Measurements from ENCODE around the gene TPP1.

TPP1 gene

DNA sequence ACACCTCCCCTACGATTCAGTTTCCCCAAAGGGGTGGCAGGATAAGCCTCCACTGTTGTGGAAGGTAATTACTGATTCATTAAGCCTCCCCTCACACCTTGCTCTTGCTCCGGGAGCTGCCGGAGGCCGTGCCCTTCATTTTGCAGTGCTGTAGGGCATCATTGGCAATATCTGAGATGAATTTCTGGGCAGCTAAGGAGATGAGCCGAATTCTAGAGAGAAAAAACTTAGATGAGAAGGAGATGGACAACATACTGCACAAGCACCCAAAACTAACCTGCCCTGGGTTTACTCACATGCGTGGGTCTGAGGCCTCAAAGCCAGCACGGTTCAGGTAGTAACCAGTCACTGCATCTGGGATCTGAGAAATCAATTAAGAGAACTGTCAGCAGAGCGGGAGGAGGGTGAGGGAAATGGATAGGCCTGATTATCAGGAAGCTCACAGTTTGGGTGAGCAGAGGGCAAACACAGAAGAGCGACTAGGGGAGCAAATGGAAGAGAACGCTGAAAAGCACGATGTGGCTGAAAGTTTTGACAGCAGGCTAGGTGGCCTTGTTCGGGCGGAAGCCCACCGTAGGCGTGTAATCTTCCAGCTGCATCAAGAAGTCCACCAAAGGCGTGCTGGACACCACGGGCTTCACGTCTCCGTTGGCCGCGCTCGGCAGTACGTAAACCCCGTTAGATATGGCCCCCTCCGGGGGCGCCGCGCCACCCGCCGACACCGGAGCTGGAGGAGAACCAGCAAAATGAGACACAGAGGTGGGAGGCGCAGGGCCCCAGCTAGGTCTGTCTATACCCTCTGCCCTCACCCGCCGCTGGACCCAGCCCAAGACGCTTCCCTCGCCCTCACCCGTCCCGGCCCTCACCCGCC is 7.9 kb downstream of the TPP1 start:
- DNase-seq, result no peak

DNA sequence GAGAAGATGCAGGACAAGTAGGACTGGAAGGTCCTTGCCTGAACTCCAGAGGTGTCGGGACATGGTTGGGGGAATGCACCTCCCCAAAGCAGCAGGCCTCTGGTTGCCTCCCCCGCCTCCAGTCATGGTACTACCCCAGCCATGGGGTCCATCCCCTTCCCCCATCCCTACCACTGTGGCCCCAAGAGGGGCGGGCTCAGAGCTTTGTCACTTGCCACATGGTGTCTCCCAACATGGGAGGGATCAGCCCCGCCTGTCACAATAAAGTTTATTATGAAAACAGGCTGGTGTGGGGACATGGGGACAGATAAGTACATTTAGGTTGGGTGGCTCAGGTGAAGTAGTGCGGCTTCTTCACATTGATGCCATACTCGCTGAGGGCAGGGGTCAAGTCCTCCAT is 8.6 kb downstream of the TPP1 start:
- no peak for DNase-seq

DNA sequence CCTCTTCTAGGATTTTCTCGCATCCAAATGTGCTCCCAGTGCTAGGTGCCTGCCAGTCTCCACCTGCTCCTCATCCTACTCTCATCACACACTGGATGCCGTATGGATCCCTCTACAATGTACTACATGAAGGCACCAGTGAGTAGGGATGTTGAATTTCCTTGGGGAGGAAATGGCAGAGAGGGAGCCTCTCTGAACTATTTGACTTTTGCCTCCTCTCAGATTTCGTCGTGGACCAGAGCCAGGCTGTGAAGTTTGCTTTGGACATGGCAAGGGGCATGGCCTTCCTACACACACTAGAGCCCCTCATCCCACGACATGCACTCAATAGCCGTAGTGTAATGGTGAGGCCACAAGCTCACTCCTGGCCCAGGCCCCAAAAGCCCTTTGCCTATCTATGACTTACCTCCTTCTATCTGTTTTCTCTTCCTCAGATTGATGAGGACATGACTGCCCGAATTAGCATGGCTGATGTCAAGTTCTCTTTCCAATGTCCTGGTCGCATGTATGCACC is 9.7 kb downstream of the TPP1 start:
- DNase-seq, result no peak

DNA sequence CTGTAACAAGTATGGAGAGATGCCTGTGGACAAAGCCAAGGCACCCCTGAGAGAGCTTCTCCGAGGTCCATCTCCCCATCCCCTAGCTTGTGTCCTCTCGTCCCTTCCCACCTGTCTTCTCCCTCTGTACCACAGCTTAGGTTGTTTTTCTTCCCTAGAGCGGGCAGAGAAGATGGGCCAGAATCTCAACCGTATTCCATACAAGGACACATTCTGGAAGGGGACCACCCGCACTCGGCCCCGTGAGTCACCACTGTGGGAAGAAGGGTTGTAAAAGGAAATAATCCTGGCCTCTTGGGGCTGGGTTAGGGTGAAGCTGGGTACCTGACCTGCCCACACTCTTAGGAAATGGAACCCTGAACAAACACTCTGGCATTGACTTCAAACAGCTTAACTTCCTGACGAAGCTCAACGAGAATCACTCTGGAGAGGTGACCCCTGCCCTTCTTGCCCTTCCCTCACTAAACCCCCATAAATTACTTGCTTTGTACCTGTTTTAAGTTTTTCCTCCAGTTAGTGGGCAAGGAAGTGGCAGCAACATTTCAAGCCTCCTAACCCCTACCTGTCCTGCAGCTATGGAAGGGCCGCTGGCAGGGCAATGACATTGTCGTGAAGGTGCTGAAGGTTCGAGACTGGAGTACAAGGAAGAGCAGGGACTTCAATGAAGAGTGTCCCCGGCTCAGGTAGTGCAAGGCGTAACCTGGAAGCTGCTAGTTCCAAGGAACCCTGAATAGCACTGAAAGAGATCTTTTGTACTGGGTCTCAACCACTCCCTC is 10.3 kb downstream of the TPP1 start:
- no peak for DNase-seq

DNA sequence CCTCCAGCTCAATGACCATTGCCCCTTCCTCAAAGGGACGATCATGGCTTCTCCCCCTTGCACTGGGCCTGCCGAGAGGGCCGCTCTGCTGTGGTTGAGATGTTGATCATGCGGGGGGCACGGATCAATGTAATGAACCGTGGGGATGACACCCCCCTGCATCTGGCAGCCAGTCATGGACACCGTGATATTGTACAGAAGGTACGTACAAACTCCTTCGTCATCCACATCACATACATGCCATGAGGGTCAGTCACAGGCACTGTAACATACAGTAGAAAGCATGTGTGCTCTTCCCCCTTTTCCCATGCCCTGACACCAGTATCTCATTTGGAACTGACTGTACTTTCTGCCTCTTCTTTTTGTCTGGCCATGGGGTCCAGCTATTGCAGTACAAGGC is 11.2 kb downstream of the TPP1 start:
- no peak for DNase-seq

DNA sequence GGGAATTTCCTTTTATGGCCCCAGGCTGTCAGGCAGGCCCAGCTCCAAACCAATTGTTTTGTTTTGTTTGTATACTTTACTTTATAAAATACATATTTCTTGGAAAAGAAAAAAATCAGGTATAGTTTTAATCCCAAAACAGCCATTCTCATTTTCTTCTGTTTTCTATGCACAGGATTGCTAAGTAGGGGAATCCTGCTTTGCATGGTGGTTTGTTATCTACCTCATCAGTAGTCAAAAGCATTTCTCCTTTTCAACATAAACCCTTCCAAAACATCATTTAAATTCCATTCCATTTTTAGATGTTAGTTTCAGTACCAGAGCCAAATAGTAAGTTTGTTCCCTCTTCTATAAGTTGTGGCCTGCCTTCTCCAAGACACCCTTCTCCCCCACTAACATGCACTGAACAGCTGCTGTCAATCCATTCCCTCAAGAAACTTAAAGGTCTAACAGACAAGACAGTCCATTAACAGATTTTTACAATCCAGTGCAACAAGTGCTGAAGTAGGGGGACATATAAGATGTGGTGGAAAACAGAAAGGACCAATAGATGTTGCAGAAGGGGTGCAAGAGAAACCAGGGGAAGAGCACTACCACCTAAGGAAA is 11.9 kb downstream of the TPP1 start:
- DNase-seq, result no peak

DNA sequence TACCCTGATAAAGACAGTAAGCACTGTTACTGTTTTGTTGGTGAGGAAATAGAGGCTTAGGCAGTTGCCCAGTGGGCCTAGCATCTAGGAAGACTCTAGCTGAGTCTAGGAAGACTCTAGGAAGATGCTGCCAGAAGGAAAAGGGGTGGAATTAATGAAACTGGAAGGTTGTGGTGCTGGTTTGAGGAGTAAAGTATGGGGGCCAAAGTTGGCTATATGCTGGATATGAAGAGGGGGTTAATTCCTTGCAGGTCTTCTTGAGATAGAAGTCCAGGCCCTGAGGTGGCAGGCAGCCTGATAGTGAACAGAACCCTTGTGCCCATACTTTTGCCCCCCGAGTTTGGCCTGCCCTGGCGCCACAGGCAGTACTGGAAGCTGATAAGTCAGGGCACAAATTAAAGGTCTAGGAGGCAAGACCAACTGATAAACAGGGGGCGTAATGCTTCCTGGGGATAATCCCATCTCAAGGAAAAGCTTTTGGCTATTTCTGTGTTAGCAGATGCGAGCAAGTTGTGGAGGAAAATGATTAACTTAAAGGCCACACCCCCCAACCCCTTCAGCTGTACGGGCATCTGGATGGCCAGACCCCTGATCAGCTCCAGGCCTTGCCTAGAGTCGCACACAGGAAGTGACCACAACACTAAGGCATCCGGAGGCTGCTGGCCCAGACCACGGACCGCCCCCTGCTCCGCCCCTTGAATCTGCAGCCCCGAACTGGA is 12.6 kb downstream of the TPP1 start:
- peak; percentile 73 for DNase-seq

DNA sequence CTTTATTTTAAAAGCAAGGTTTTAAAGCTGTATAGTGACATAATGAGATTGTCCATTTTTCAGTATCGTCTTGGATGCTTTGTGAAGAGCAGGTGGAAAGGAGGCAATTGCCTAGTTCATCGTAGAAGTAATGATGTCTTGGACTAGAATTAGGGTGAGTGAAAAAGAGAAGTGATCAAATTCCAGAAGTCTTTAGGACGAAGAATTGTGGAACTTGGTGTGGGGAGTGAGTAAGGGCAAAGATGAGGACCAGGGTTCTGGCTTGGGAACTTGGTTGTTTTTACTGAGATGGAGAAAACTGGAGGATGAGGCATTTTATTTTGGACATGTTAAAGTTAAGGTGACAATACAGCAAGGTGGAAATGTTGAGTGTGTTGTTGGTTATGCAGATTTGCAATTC is 14.4 kb downstream of the TPP1 start:
- peak; percentile 43 for DNase-seq

DNA sequence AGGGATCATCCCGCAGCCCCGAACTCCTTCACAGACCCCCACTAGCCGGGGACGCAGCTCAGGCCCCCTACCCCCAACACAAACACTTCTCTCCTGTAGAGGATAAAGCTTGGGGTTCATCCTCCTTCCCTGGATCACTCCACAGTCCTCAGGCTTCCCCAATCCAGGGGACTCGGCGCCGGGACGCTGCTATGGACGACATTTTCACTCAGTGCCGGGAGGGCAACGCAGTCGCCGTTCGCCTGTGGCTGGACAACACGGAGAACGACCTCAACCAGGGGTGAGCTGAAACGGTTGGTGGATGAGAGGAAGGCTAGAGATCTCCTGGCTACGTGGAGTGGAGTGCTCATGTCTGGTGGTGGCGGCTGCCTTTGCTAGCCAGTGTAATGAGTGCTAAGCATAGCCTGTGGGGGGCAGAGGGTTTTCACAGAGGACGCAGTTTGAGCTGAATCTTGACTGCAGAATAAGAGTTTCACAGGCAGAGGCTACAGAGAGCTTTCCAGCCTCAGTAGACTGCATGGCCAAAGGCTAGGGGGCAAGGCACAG is 15.1 kb downstream of the TPP1 start:
- peak; percentile 51 for DNase-seq

DNA sequence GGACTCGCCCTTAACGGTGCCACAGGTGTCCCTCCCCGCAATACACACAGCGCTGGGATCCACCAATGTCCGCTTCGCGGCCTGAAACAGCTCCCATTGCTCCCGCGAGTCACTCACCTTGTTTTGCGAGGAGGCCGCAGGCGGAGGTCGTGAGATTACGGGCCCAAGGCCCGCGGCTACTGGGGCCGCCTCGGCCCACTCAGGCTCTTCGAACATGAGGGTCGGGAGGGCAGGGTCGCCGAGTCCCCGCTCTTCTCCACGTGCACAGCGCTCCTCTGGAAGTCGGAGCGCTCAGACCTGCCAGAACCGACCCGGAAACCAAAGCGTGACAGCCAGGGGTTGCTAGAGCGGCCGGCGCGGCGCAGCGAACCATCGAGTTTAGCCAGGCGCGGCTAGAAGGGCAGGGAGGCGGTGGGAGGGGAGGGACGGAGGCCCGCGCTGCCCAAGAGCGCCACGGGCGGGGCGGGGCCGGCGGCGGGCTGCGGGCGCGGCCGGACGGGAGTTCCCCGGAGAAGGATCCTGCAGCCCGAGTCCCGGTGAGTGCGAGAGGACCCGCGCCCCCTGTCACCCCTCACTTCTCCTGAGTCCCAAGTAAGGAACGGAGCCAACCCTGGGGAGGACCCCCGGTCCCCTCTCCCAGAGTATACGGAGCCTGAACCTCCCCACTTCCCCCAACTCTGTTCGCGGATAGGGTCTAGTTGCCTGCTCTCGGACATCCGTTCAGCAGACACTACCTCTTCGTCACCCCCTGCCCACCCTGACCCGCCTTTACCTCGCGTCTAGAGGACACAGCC is 15.7 kb downstream of the TPP1 start, which contains the start of the genes ILK and RRP8:
Gene ILK, plus strand, starts transcription at position 488 of the 794 bp plus-strand sequence. CDS start 498 bp downstream, outside the sequence.
Gene RRP8, minus strand, starts transcription at position 330 of the 794 bp plus-strand sequence. Its CDS starts 114 bp downstream, at position 216.
- DNase-seq, result peak; percentile 91

DNA sequence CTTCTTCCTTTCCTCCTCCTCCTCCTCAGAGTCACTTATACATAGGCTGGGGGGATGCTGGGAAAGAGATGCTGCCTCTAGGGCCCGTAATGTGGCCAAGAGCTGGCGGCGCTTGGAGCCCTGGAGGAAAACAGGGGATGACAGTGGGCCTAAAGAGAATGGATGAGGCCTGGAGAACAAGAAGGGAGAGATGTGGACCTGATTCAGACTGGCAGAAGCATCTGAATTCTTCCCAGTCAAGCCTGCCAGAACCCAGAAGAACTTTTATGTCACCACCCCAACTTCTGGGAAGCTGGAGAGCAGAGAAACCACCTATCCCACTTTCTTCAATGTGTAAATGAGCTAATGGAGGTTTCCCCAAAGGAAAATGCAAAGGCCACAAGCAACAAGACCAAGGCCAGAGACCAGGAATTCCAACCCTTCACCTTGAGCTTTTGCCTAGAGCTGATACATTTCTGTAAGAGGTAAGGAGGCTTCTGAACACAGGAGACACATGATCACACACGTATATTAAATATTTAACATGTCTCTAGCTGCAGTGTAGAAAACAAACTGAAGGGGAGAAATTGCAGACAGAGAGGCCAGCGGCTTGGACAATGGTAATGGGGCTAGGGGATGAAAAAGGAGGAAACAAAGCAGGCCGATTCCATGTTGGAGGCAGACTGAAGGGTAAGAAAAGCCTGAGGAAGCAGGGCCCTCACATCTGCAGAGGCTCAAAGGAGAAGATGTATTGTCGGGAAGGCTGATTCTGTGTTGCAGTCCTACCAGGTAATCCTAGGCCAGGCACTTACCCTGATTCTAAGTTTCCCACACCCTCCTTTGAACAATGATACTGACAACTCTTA is 16.9 kb downstream of the TPP1 start:
- DNase-seq, result no peak

DNA sequence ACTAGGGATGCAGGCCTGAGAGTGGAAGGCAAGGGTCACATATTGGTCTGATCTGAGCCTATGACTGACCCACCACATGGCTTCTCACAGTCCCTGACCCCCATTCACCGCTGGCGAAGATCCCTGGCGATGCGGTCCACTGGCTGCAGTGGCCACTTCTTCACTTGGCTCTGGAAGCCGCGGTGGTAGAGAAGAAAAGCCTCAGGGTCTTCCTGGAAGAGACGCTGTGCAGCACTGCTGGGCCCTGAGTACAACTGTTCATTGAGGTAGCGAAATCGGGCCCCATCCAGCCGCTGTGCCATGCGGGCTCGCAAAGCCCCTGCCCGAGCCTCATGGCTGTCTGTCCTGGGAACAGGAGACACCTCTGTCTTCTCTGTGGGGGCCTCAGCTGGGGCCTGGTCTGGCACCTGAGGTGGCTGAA is 18.2 kb downstream of the TPP1 start:
- DNase-seq, result no peak

DNA sequence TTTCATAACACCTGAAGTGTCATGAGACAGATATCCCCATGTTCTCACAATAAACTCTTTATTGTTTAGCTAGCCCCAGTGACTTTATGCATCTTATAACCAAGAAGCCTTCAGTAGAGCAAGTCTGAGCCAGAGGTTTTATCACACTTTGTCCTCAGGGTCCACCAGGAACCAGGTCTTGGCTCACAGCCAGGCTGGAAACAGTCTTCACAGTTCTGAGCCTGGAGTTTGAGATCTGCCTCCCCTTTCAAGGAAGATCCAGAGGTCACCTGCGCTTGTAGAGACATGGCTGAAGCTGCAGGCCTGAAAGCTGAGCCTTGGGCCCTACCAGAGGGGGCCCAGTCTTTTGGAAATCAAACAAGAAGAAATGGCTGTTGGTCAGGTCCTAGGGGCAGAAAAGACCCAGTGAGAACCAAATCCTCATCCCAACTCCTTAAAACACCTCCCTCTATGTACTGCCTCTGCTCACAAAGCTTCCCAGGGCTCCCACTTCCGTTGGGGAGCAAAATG is 19.3 kb downstream of the TPP1 start:
- DNase-seq, result no peak

DNA sequence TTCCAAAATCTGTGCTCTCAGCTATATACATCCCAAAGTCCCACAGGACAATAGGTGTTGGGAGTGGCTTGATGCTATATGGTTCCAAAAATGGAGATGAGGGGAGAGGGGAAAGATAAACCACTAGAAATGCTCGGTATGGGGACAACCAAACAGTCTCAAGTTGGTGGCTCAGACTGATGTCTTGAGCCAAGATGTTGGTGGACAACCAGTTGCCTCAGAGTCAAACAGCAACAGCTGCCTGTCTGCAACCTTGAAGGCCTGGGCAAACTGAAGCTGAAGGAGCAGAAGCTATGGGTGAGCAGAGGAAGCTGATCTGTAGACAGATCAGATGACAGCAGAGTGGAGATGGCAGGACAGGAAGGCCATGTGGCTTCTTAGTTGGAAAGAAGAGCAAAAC is 19.8 kb downstream of the TPP1 start:
- no peak for DNase-seq

DNA sequence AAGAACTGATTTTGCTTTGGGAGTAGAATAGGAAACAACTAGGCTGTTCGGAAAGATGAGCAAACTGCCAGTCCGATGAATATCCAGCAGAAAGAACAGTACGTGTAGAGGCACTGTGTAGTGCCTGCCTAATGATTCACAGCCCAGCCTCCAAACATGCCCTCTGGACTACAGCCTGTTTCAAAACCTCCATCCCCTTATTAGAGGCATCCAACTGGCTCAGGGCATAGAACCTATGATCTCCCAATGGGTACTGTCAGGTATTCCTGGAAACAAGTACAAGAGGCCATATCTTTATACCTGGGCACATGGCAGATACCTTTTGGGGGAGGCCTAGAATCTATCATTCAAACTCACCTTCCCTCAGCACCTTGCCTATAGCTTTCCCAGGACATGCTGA is 20.7 kb downstream of the TPP1 start:
- no peak for DNase-seq

DNA sequence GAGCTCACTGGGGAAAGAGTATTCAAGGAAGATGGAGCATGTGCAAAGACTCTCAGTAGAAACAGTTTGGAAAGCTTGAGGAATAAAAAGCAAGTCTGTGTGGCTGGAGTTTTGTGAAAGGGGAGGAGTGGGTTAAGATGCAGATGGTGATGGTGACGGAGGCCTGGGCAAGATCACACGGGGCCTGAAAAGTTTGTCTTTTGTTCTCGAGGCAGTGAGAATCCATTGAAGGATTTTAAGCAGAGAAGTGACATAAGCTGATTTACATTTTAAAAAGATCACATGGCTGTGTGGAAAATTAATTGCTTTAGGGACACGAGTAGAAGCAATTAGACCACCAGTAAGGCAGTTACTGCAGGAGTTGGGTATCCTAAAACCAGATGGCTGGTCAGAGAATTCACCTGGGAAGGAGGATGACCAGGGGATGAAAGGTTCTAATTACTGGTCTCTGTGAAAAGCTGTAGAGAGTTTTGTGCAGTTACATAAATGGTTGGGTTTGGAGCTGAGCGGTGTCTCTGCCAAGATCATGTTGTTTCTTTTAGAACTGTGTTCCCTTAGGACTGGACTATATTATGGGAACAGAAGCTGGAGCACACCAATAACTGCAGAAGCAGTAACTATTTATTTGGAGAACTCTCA is 22.9 kb downstream of the TPP1 start:
- no peak for DNase-seq

DNA sequence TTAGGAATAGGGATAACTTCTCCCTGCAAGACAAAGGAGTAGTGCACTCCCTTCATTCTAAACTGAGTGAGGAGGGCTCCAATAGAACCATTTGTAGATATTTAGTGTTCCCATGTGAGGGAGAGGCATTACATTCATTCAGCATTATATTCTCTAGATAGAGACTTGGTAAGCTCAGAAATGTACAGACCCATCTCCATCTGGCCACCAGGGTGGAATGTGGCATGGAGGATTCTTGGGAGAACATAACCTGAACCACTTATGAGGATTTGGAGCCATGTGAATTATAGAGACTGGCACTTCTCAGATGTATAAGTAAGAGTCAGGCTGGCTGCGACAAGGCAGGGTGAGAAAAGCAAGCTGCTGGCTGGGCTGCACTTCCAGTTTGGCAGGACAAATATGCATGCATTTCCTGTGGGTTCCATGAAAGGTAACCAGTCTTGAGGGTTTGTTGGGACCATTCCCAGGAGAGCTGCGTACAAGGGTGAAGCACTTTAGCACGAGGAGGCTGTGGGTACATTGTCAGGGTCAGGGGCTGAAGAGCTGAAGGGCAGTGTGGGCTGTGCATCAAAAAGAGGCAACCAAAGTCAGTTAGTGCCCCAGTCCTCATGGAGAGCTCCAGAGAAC is 25.0 kb downstream of the TPP1 start:
- DNase-seq, result no peak

DNA sequence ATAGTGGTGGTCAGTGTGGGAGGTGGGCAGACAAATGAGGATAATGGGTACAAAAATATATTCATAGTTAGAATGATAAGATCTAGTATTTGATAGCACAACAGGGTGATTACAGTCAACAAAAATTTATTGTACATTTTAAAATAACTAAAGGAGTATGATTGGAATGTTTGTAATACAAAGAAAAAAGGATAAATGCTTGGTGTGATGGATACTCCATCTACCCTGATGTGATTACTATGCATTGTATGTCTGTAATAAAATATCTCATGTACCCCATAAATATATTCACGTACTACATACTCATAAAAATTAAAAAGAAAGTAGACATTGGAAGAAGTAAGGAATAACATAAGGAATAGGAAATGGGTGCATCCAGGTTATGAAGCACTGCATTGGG is 31.2 kb downstream of the TPP1 start:
- no peak for DNase-seq

DNA sequence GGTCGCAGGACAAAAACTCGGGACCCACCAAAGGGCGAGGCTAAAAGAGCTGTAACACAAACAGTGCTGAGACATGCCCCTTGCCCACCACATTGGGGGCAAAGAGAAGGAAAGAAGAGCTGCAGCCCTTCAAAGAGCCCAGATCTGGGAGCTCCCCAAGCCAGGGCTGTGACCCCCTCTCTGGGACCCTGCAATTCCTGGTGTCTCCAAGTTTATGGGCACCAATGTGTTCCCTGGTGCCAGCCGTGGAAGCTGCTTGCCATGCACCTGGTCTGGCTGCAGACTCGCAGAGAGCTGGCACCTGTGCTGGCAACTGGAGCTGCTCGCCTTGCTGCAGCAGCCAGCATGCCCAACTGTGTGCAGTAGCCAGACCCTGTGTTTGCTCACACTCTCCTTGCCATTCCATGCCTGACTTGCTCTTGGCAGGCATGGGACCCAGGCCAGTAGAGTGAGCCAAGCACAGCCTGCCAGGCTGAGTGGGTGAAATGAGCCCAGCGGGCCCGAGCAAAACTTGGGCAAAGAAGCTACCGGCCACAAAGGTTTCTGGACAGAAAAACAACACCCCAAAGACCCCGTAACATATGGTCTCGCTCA is 31.8 kb downstream of the TPP1 start:
- DNase-seq, result no peak

Data from inflammatory macrophage treated with lipopolysaccharide for 4 hours (primary cell).